OCI-LY7 (cell line): Measurements from ENCODE around the gene SLC17A8. TPM values are rescaled to one million over a fixed set of nuclear protein-coding genes. Genes with fewer than 3 reads are reported as not detected.

Experiments used
- BruUV-seq: library from RNA; stranded (reverse); fragments of 400-500 nt; replicated peaks from 2 replicates; lab custom pipeline; 2021; lab: Mats Ljungman, UMichigan
- CTCF ChIA-PET: fragments of 300-600 bp; sonication (Branson Sonifier 250); formaldehyde crosslinking; loops from one replicate; lab custom pipeline; 2022; ENCODE audit warnings: antibody characterized with exemption; ENCODE audit not compliant: unreplicated experiment; lab: Charles Lee
- POLR2A ChIA-PET: fragments of 300-600 bp; sonication (Branson Sonifier 250); formaldehyde crosslinking; loops from one replicate; lab custom pipeline; 2022; ENCODE audit warnings: antibody characterized with exemption; lab: Charles Lee
- DNase-seq: peaks from one replicate; pipeline ENCODE4 v3.0.0-alpha.2; 2015; ENCODE audit warnings: low spot score
- H2AFZ ChIP-seq: fragments of 200-600 bp; sonication (generic), shearing (Covaris generic); 2 replicates; pipeline ENCODE4 v1.6.1; 2014; ENCODE audit warnings: mild to moderate bottlenecking, antibody characterized with exemption, low read length, moderate library complexity
- H3K27ac ChIP-seq: fragments of 200-600 bp; sonication (generic); 2 replicates; pipeline ENCODE4 v1.5.1; 2014; ENCODE audit warnings: mixed run types, low read depth, mild to moderate bottlenecking, moderate library complexity, low read length, inconsistent platforms; ENCODE audit not compliant: poor library complexity, severe bottlenecking
- H3K36me3 ChIP-seq: fragments of 200-600 bp; sonication (generic); 2 replicates; pipeline ENCODE4 v1.6.1; 2014; ENCODE audit warnings: mild to moderate bottlenecking, antibody characterized with exemption, low read length, moderate library complexity, mixed read lengths; ENCODE audit not compliant: insufficient read depth
- H3K4me1 ChIP-seq: fragments of 200-600 bp; sonication (generic); 2 replicates; pipeline ENCODE4 v1.5.1; 2014; ENCODE audit warnings: mild to moderate bottlenecking, low read length; ENCODE audit not compliant: insufficient read depth, poor library complexity, severe bottlenecking
- H3K4me2 ChIP-seq: fragments of 200-600 bp; sonication (generic); 2 replicates; pipeline ENCODE4 v1.6.1; 2014; ENCODE audit warnings: mild to moderate bottlenecking, low read length
- H3K4me3 ChIP-seq: fragments of 200-600 bp; sonication (generic); 2 replicates; pipeline ENCODE4 v1.5.1; 2014; ENCODE audit warnings: mild to moderate bottlenecking, low read depth, low read length; ENCODE audit not compliant: poor library complexity, severe bottlenecking
- H3K79me2 ChIP-seq: fragments of 200-600 bp; sonication (generic); 2 replicates; pipeline ENCODE4 v1.6.1; 2016; ENCODE audit warnings: low read depth, mild to moderate bottlenecking, low read length, moderate library complexity, mixed read lengths; ENCODE audit not compliant: insufficient read depth
- H3K9me2 ChIP-seq: fragments of 200-600 bp; sonication (generic); 2 replicates; pipeline ENCODE4 v1.6.1; 2016; ENCODE audit warnings: mild to moderate bottlenecking, low read length, mixed read lengths; ENCODE audit not compliant: insufficient read depth
- H3K9me3 ChIP-seq: fragments of 200-600 bp; sonication (generic); 2 replicates; pipeline ENCODE4 v1.6.1; 2014; ENCODE audit warnings: mild to moderate bottlenecking, mixed run types, low read length, mixed read lengths
- H4K20me1 ChIP-seq: fragments of 200-600 bp; sonication (generic); 2 replicates; pipeline ENCODE4 v1.6.1; 2014; ENCODE audit warnings: mild to moderate bottlenecking, antibody characterized with exemption, low read length, moderate library complexity, mixed read lengths; ENCODE audit not compliant: insufficient read depth
- EZH2phosphoT487 ChIP-seq: fragments of 200-600 bp; sonication (generic); IDR thresholded peaks from 2 replicates; pipeline ENCODE4 v1.6.1; 2018; ENCODE audit warnings: low read depth, borderline replicate concordance, mild to moderate bottlenecking, mixed run types, antibody characterized with exemption, low read length, moderate library complexity, mixed read lengths
- intact Hi-C: fragments of 100-400 bp; cut with micrococcal nuclease; formaldehyde crosslinking; loops from one replicate; pipeline ENCODE4 v1.10.0; 2022; ENCODE audit not compliant: unreplicated experiment
- total RNA-seq, 2 experiments: library from RNA; depleted of rRNA in 1 of 2; stranded (reverse); fragments of >200 nt in 1 of 2; shearing (Covaris generic) in 1 of 2; gene quantifications; 2 replicates each; pipeline ENCODE4 v1.2.3, GENCODE V29; 2014 to 2022
- TF ChIP-seq, protein P1 (sequence below): fragments of 200-600 bp; sonication (generic); conservative IDR thresholded peaks from 2 replicates; pipeline ENCODE4 v1.5.1; 2014; ENCODE audit warnings: mild to moderate bottlenecking, antibody characterized with exemption, low read length, moderate library complexity, mixed read lengths

The SLC17A8 gene
- total RNA-seq, 2 experiments from 2014 or later, result not detected

DNA sequence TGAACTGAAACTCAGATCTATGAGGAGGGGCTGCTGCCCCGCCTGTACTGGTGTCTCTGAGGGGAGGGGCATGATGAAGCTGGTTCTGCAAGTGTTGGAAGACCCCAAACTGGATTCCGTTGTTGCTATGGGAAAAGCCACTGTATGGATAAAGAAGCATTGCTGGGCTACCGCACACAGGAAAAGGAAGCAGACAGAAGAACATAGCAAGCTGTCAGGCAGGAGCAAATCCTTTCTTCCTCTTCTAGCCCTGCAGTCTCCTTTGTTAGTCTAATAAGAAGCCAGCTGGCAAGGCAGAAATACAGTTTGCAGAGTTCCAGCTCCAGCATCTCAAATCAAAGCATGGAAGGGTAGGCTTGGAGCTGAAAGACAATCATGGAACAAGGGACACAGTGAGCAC, 90.5 kb downstream of the SLC17A8 start:
- ChIA-PET CTCF (no interaction called here), POLR2A (interaction anchor here (0.6 kb wide), 1 partner anchor 177 kb away, joined by 4 read pairs; no protein-coding TSS in a partner anchor)
- BruUV-seq, result no TSS peak
- intact Hi-C loops, result no loop called here
- H3K9me3 ChIP-seq, result no peaks in the 10 kb centered on the region
- no peak overlapping the region for H3K4me2 ChIP-seq
- no peak for DNase-seq
- no peak overlapping the region for H3K4me3 ChIP-seq
- no peaks in the 10 kb centered on the region for H4K20me1 ChIP-seq
- H3K79me2 ChIP-seq, result no peaks in the 10 kb centered on the region
- H3K27ac ChIP-seq, result no peak overlapping the region
- TF ChIP-seq, protein P1, sequence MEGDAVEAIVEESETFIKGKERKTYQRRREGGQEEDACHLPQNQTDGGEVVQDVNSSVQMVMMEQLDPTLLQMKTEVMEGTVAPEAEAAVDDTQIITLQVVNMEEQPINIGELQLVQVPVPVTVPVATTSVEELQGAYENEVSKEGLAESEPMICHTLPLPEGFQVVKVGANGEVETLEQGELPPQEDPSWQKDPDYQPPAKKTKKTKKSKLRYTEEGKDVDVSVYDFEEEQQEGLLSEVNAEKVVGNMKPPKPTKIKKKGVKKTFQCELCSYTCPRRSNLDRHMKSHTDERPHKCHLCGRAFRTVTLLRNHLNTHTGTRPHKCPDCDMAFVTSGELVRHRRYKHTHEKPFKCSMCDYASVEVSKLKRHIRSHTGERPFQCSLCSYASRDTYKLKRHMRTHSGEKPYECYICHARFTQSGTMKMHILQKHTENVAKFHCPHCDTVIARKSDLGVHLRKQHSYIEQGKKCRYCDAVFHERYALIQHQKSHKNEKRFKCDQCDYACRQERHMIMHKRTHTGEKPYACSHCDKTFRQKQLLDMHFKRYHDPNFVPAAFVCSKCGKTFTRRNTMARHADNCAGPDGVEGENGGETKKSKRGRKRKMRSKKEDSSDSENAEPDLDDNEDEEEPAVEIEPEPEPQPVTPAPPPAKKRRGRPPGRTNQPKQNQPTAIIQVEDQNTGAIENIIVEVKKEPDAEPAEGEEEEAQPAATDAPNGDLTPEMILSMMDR, result no peak
- no peak for TF ChIP-seq EZH2phosphoT487
- H2AFZ ChIP-seq, result no peak overlapping the region
- no peaks in the 10 kb centered on the region for H3K36me3 ChIP-seq
- H3K9me2 ChIP-seq, result no peaks in the 10 kb centered on the region
- no peaks in the 10 kb centered on the region for H3K4me1 ChIP-seq

DNA sequence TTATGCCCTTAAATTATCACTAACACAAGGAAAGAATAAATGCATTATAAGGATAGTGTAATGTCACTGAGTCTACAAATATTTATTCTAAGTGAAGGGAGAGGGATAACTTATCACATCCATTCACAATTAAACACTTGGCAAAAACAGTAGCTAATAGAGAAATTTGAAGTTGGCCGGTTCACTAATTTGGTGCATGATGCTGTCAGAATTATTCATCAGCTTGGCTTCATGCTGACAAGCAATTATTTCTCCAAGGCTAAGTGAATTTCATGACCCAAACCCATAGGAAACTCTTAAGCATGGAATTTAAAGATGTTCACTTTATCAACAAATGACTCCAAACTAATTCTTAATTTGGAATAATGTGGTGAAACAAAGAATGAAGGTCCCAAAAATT, 91.8 kb downstream of the SLC17A8 start:
- BruUV-seq, result no TSS peak
- H3K27ac ChIP-seq, result no peak overlapping the region
- no peak overlapping the region for H3K4me2 ChIP-seq
- ChIA-PET CTCF (no interaction called here), POLR2A (no interaction called here)
- H4K20me1 ChIP-seq, result no peaks in the 10 kb centered on the region
- H3K9me2 ChIP-seq, result no peaks in the 10 kb centered on the region
- H3K4me1 ChIP-seq, result no peaks in the 10 kb centered on the region
- no peak overlapping the region for H3K4me3 ChIP-seq
- DNase-seq, result no peak
- H3K36me3 ChIP-seq, result no peaks in the 10 kb centered on the region
- H3K79me2 ChIP-seq, result no peaks in the 10 kb centered on the region
- intact Hi-C loops, result no loop called here
- no peaks in the 10 kb centered on the region for H3K9me3 ChIP-seq
- TF ChIP-seq EZH2phosphoT487, result no peak
- TF ChIP-seq, protein P1, result no peak
- H2AFZ ChIP-seq, result no peak overlapping the region

DNA sequence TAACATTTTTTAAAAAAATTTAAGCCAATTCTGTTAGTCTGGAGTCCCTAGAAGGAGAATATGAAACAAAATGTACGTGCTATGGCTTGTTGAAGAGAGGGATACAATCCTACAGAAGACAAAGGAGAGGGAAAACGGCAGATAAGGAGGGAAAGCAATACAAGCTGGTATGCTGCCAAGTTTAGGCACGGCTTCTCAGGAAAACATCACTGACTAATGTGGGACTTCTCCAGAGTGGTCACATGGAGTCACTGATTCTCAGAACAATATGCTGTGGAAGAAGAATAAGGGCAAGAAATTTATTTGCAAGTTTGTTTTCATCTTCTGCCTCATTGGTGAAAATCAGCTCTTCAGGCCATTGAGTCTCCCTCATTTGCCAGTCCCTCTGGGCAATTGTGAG, 93.9 kb downstream of the SLC17A8 start:
- Histone ChIP-seq H3K4me2 (no peak overlapping the region), H3K9me3 (no peaks in the 10 kb centered on the region), H4K20me1 (no peaks in the 10 kb centered on the region), H3K4me1 (no peaks in the 10 kb centered on the region), H3K4me3 (no peak overlapping the region), H3K79me2 (no peaks in the 10 kb centered on the region), H3K9me2 (no peaks in the 10 kb centered on the region), H3K36me3 (no peaks in the 10 kb centered on the region), H2AFZ (no peak overlapping the region), H3K27ac (no peak overlapping the region)
- no peak for DNase-seq
- CTCF ChIA-PET, result no interaction called here
- POLR2A ChIA-PET, result interaction anchor here (0.6 to 0.9 kb wide), 2 partner anchors 8 to 183 kb away, joined by 3 to 5 read pairs; no protein-coding TSS in a partner anchor
- BruUV-seq, result no TSS peak
- intact Hi-C loops, result no loop called here
- TF ChIP-seq EZH2phosphoT487, result no peak
- TF ChIP-seq, protein P1, result no peak
